Muscle of back (tissue), 13 donors: ENCODE data around the gene FADS3. TPM values are rescaled to one million over a fixed set of nuclear protein-coding genes. Genes with fewer than 3 reads are reported as not detected.

Source experiments
- DNase-seq, 3 donors: peaks; one replicate each; pipeline versions ENCODE4 v3.0.0 to v3.0.0-alpha.2; 2013
- long read RNA-seq, 9 donors: transcript quantifications; one replicate each; lab custom pipeline, GENCODE V29; 2026
- polyA plus RNA-seq, 10 donors: library from polyadenylated mRNA; unstranded; fragments of 120-200 nt; gene quantifications; one replicate each; pipeline ENCODE4 v1.2.1, GENCODE V29; 2013; ENCODE audit not compliant: insufficient read length in 10 of 10

Gene FADS3
- 10 to 100 TPM; 27.6 to 51.1 (median 44.6) TPM for polyA plus RNA-seq
- long read RNA-seq, donor 1, transcript FADS3-201 (12 exons, 1,779 nt): major isoform, 8 of 12 reads
- long read RNA-seq, donor 1, partial matches to known transcripts: 0 of 12 reads
- long read RNA-seq, donor 1, other reads (novel, unspliced or antisense): 0 of 12 reads
- long read RNA-seq, donor 2, transcript FADS3-201 (12 exons, 1,779 nt): major isoform, 7 of 9 reads
- long read RNA-seq, donor 2, partial matches to known transcripts: 0 of 9 reads
- long read RNA-seq, donor 2, other reads (novel, unspliced or antisense): 0 of 9 reads
- long read RNA-seq, donor 3: 0 reads
- long read RNA-seq, donor 4, transcript FADS3-201 (12 exons, 1,779 nt): major isoform, 6 of 6 reads
- long read RNA-seq, donor 4, partial matches to known transcripts: 0 of 6 reads
- long read RNA-seq, donor 4, other reads (novel, unspliced or antisense): 0 of 6 reads
- long read RNA-seq, donor 5, transcript FADS3-201 (12 exons, 1,779 nt): major isoform, 9 of 26 reads
- long read RNA-seq, donor 5, partial matches to known transcripts: 11 of 26 reads
- long read RNA-seq, donor 5, other reads (novel, unspliced or antisense): 0 of 26 reads
- long read RNA-seq, donor 6, transcript FADS3-201 (12 exons, 1,779 nt): major isoform, 8 of 9 reads
- long read RNA-seq, donor 6, partial matches to known transcripts: 0 of 9 reads
- long read RNA-seq, donor 6, other reads (novel, unspliced or antisense): 0 of 9 reads
- long read RNA-seq, donor 7, transcript FADS3-201 (12 exons, 1,779 nt): major isoform, 7 of 12 reads
- long read RNA-seq, donor 7, transcript FADS3-202 (6 exons, 1,452 nt): minor isoform, 5 of 12 reads
- long read RNA-seq, donor 7, partial matches to known transcripts: 0 of 12 reads
- long read RNA-seq, donor 7, other reads (novel, unspliced or antisense): 0 of 12 reads
- long read RNA-seq, donor 8, transcript FADS3-201 (12 exons, 1,779 nt): major isoform, 7 of 7 reads
- long read RNA-seq, donor 8, partial matches to known transcripts: 0 of 7 reads
- long read RNA-seq, donor 8, other reads (novel, unspliced or antisense): 0 of 7 reads
- long read RNA-seq, donor 9, partial matches to known transcripts: 0 of 1 reads
- long read RNA-seq, donor 9, other reads (novel, unspliced or antisense): 0 of 1 reads

- peak; percentile 75 to 87 (median 77) for DNase-seq
Observed at GRCh38 chr11:61891331-61892084, at the start of gene FADS3. FADS3 (minus strand) TSS chr11:61891545; CDS start chr11:61891381, 164 bp downstream.

GRCh38 chr11:61940466-61940865 is 49.1 kb upstream of the FADS3 start:
- DNase-seq: no peak

GRCh38 chr11:61935861-61936260 is 44.5 kb upstream of the FADS3 start:
- DNase-seq: no peak

- no peak for DNase-seq
Observed at GRCh38 chr11:61930933-61931332, 39.6 kb upstream of the FADS3 start.

- no peak for DNase-seq
Observed at GRCh38 chr11:61928606-61929005, 37.3 kb upstream of the FADS3 start.

- DNase-seq: no peak
Observed at GRCh38 chr11:61927501-61927900, 36.2 kb upstream of the FADS3 start.

- DNase-seq: peak in 1 of 3 donors; percentile 41
Observed at GRCh38 chr11:61926235-61926634, 34.9 kb upstream of the FADS3 start.

GRCh38 chr11:61925736-61926135 is 34.4 kb upstream of the FADS3 start:
- peak in 1 of 3 donors; percentile 60 for DNase-seq

- peak in 1 of 3 donors; percentile 66 for DNase-seq
Observed at GRCh38 chr11:61924064-61924455, 32.7 kb upstream of the FADS3 start.

GRCh38 chr11:61923166-61924063 is 32.1 kb upstream of the FADS3 start:
- DNase-seq: peak; percentile 87 to 97 (median 94)

- DNase-seq: peak; percentile 86 to 95 (median 94)
Observed at GRCh38 chr11:61922539-61922938, 31.2 kb upstream of the FADS3 start.

- peak in 1 of 3 donors; percentile 5 for DNase-seq
Observed at GRCh38 chr11:61921446-61921845, 30.1 kb upstream of the FADS3 start.

GRCh38 chr11:61919705-61920631 is 28.6 kb upstream of the FADS3 start:
- no peak for DNase-seq

GRCh38 chr11:61918938-61919704 is 27.8 kb upstream of the FADS3 start:
- DNase-seq: peak in 1 of 3 donors; percentile 72

GRCh38 chr11:61918251-61918937 is 27.0 kb upstream of the FADS3 start:
- peak in 1 of 3 donors; percentile 43 for DNase-seq

GRCh38 chr11:61917334-61918109 is 26.2 kb upstream of the FADS3 start, which contains the start of gene RAB3IL1:
RAB3IL1 (minus strand) TSS chr11:61917566; CDS start chr11:61917367, 199 bp downstream.
- DNase-seq: peak; percentile 56 to 91 (median 81)
